Stimulated activated naive CD8-positive, alpha-beta T cell treated with anti-CD3 and anti-CD28 coated beads, Interleukin-15, amount 100 ng/mL, for 72 hours (primary cell): ENCODE measurements around the gene PAAF1.
"Not testable (repeated sequence)": the region's sequence is repeated elsewhere in the genome, so short reads cannot be mapped to it uniquely, and the experiment has no call there.

Experiments used
- ATAC-seq: fragments of 150-1000 bp; cut with Tn5 transposase; 2 replicates; pipeline ENCODE4 v1.10.0; 2021; ENCODE audit warnings: mild to moderate bottlenecking, moderate library complexity
- DNase-seq, 2 donors: peaks; one replicate each; pipeline ENCODE4 v3.0.0; 2021 to 2022
- H3K27ac Mint-ChIP-seq, 2 donors: one replicate each; pipeline ENCODE4 v1.8.0; 2022; ENCODE audit warnings: mild to moderate bottlenecking in 2 of 2, mixed read lengths in 2 of 2, moderate library complexity in 2 of 2
- H3K27me3 Mint-ChIP-seq: one replicate; pipeline ENCODE4 v1.8.0; 2022; ENCODE audit warnings: mixed read lengths
- H3K4me1 Mint-ChIP-seq: one replicate; pipeline ENCODE4 v1.8.0; 2022; ENCODE audit warnings: mild to moderate bottlenecking, mixed read lengths
- H3K4me3 Mint-ChIP-seq, 2 donors: one replicate each; pipeline ENCODE4 v1.8.0; 2022; ENCODE audit warnings: mild to moderate bottlenecking in 2 of 2, mixed read lengths in 2 of 2, moderate library complexity in 1 of 2
- H3K9me3 Mint-ChIP-seq, 2 donors: one replicate each; pipeline ENCODE4 v1.8.0; 2022; ENCODE audit warnings: mixed read lengths in 2 of 2

The PAAF1 gene

GRCh38 chr11:73913472-73913871, 36.7 kb downstream of the PAAF1 start:
- ATAC-seq (no peak), DNase-seq (no peak)
- Mint-ChIP-seq H3K4me3 (no peak overlapping the region), H3K4me1 (no peaks in the 10 kb centered on the region), H3K27ac (no peak overlapping the region), H3K9me3 (no peaks in the 10 kb centered on the region), H3K27me3 (no peaks in the 10 kb centered on the region)

GRCh38 chr11:73914284-73914683, 37.5 kb downstream of the PAAF1 start:
- Mint-ChIP-seq H3K27ac (no peak overlapping the region), H3K4me3 (no peak overlapping the region)

GRCh38 chr11:73916435-73916834, 39.6 kb downstream of the PAAF1 start:
- Mint-ChIP-seq H3K27ac (no peak overlapping the region), H3K4me1 (no peaks in the 10 kb centered on the region), H3K9me3 (no peaks in the 10 kb centered on the region), H3K27me3 (no peaks in the 10 kb centered on the region), H3K4me3 (no peak overlapping the region)
- ATAC-seq, result no peak
- DNase-seq, result no peak

More at GRCh38 chr11:73914284-73914683, 37.5 kb downstream of the PAAF1 start:
- Mint-ChIP-seq H3K4me1 (no peaks in the 10 kb centered on the region), H3K9me3 (no peaks in the 10 kb centered on the region), H3K27me3 (no peaks in the 10 kb centered on the region)
- DNase-seq (no peak), ATAC-seq (no peak)

DNA sequence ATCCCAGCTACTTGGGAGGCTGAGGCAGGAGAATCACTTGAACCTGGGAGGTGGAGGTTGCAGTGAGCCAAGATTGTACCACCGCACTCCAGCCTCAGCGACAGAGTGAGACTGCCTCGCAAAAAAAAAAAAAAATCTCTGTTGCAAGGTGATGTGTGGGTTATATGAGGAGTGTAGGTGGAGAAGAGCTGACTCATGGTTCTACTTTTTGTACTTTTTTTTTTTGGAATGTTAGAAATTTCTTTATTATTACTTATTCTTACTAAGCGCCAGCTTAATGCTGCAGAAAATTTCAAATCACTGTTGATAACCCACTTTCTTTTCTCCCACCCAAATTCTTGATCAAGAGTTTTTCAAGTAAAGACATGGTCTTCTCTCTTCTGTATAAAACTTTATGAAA, 44.4 kb downstream of the PAAF1 start:
- Mint-ChIP-seq H3K4me1 (no peaks in the 10 kb centered on the region), H3K9me3 (no peaks in the 10 kb centered on the region), H3K27ac (peak overlapping the region in 1 of 2 donors; percentile 65), H3K27me3 (no peaks in the 10 kb centered on the region), H3K4me3 (no peak overlapping the region)
- DNase-seq (no peak), ATAC-seq (no peak)

DNA sequence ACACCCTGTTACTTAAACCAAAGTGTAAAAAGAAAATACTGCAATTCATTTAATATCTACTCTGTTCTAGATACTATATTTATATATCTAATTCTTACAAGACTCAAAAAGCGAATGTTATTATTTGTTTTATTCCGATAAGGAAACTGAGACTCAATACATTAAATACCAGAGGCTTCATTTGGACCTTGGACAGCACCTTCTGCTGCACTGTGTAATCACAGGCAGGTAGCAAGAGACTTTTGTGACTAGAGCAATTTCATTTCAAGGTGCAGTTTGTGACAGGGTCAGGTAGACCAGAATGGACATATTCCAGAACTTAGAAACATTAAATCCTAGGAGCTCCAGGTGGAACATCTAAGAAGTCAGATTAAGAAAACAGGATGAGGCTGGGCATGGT, 52.6 kb downstream of the PAAF1 start:
- no peaks in the 10 kb centered on the region for H3K27me3 Mint-ChIP-seq
- DNase-seq (no peak), ATAC-seq (no peak)
- H3K9me3 Mint-ChIP-seq, result no peaks in the 10 kb centered on the region
- no peaks in the 10 kb centered on the region for H3K4me1 Mint-ChIP-seq
- H3K27ac Mint-ChIP-seq, result peak overlapping the region in 1 of 2 donors; percentile 34
- H3K4me3 Mint-ChIP-seq, result no peak overlapping the region

DNA sequence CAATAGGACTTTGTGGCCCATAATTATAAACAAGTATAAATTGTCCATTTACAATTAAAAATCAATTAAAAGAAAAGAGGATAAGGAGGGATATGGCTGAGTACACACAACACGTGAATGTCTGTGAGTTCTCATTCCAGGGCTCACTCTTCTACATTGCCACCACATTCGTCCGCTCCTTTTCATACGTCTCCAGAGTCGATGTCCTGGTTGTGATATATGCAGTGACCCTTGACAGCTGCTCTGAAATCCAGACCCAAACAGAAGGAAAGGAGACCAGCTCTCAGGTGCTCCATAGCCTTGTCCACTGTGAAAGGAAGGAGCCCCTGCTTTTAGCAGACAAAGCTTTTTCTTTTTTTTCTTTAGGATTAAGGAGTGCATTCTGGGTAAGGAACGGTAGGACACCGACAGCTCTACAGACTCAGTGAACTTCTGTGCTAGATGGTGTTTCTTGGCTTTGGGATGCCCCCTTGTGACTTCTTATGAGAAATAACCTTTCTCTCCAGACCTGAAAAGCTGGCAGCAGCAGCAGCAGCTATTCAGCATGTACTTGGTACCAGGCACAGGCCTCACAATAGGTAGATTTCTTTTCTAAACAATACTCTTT, 54.3 kb downstream of the PAAF1 start:
- H3K4me1 Mint-ChIP-seq, result no peaks in the 10 kb centered on the region
- ATAC-seq (peak; percentile 79), DNase-seq (peak; percentile 18 to 24)
- no peaks in the 10 kb centered on the region for H3K9me3 Mint-ChIP-seq
- no peak overlapping the region for H3K4me3 Mint-ChIP-seq
- H3K27ac Mint-ChIP-seq, result no peak overlapping the region
- H3K27me3 Mint-ChIP-seq, result no peaks in the 10 kb centered on the region

GRCh38 chr11:73931951-73932350, 55.2 kb downstream of the PAAF1 start:
- Mint-ChIP-seq H3K4me3 (no peak overlapping the region), H3K9me3 (no peaks in the 10 kb centered on the region)

DNA sequence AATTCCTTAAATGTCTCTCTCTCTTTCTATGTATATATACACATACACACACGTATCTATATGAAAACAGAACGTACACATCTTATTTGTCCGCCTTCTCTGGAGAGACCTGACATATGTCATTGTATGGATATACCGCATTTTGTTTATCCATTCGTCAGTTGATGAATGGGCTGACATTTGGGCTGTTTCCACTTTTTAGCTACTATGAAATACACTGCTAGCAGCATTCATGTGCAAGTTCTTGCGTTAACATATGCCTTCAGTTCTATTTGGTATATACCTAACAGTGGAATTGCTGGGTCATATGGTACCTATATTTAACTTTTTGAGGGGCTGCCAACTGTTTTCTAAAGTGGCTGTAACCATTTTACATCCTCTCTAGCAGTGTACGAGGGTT, 56.0 kb downstream of the PAAF1 start:
- ATAC-seq (no peak), DNase-seq (no peak)
- Mint-ChIP-seq H3K27me3 (no peaks in the 10 kb centered on the region), H3K4me3 (no peak overlapping the region), H3K4me1 (no peaks in the 10 kb centered on the region), H3K9me3 (no peaks in the 10 kb centered on the region), H3K27ac (no peak overlapping the region)

More at GRCh38 chr11:73931951-73932350, 55.2 kb downstream of the PAAF1 start:
- H3K4me1 Mint-ChIP-seq, result no peaks in the 10 kb centered on the region
- H3K27me3 Mint-ChIP-seq, result no peaks in the 10 kb centered on the region
- ATAC-seq (no peak), DNase-seq (no peak)
- no peak overlapping the region for H3K27ac Mint-ChIP-seq

GRCh38 chr11:73936047-73936446, 59.2 kb downstream of the PAAF1 start:
- not testable (repeated sequence) for ATAC-seq, H3K27ac Mint-ChIP-seq, H3K4me3 Mint-ChIP-seq

GRCh38 chr11:73939096-73939495, 62.3 kb downstream of the PAAF1 start:
- DNase-seq (no peak), ATAC-seq (no peak)
- Mint-ChIP-seq H3K9me3 (peaks cover 0 to 8% of the 10 kb centered on the region in 2 donors), H3K27ac (no peak overlapping the region), H3K4me3 (no peak overlapping the region), H3K4me1 (peaks cover 6% of the 10 kb centered on the region), H3K27me3 (no peaks in the 10 kb centered on the region)

More at GRCh38 chr11:73936047-73936446, 59.2 kb downstream of the PAAF1 start:
- H3K4me1 Mint-ChIP-seq, H3K27me3 Mint-ChIP-seq, H3K9me3 Mint-ChIP-seq, DNase-seq: not testable (repeated sequence)

DNA sequence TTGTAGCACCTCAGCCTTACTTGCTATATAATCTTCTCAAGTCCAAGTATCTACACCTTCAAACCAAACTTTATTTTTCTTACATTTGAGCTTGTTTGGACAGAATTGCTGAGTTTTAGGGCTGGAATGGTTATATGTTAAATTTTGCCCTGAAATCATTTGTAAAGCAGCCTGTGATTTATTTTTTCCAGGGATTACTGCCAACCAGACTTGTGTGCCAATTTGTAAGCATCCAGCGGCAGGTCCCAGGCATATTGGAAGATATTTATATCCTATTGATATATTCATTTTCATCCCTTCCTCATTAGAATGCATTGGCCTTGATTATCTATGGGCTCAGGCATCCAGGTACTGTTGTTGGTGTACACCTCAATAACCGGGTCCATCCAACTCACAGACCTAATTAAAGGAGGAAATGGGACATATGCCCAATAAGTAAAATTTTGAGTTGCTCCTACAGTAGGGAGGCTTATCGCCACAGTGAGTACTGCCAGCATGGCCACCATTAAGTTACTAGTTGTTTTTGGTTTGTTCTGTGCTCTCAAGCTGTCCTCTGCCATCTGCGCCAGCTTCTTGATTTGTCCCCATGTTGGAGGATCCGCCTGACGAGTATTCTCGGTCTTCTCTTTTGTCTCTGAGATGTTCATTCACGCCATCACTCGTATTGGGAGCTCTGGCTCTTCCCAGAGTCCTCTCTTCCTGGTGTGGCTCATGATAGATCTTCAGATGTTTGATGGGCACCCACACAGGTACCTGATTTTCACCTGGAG, 64.2 kb downstream of the PAAF1 start:
- DNase-seq (no peak), ATAC-seq (no peak)
- Mint-ChIP-seq H3K27ac (no peak overlapping the region), H3K4me1 (peaks cover 6% of the 10 kb centered on the region), H3K4me3 (no peak overlapping the region), H3K27me3 (no peaks in the 10 kb centered on the region), H3K9me3 (peaks cover 0 to 8% of the 10 kb centered on the region in 2 donors)

DNA sequence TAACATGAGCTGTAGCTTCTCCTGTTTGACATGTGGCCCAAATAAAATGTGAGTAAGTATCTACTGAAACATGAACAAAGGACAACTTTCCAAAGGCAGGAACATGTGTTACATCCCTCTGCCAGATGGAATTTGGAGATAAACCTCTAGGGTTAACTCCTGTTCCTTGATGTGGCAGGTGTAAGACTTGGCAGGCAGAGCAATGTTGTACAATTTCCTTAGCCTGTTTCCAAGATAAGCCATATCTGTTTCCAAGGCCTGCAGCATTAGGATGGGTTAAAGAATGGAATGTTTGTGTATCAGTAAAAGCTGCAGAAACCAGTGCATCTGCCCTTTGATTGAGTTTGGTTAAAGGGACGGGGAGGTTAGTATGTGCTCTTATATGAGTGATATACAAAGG, 65.2 kb downstream of the PAAF1 start:
- ATAC-seq (no peak), DNase-seq (no peak)
- H3K9me3 Mint-ChIP-seq, result peaks cover 0 to 8% of the 10 kb centered on the region in 2 donors
- H3K27ac Mint-ChIP-seq, result no peak overlapping the region
- H3K4me1 Mint-ChIP-seq, result peaks cover 6% of the 10 kb centered on the region
- no peak overlapping the region for H3K4me3 Mint-ChIP-seq
- H3K27me3 Mint-ChIP-seq, result no peaks in the 10 kb centered on the region

DNA sequence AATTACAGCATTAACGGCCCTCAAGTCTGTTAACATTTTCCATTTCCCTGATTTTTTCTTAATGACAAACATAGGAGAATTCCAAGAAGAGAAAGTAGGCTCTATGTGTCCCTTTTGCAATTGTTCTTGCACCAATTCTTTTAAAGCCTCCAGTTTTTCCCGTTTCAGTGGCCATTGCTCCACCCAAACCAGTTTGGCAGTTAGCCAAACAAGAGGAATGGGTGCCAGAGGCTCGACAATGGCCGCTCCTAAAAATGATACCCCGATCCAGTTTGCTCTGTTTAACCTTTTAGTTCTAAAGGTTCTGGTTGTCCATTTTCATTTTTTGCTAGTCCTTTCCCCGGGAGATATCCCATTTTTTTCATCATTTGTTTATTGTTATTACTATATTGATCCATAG, 67.3 kb downstream of the PAAF1 start:
- Mint-ChIP-seq H3K4me1 (peaks cover under 1% of the 10 kb centered on the region), H3K27ac (no peak overlapping the region), H3K4me3 (no peak overlapping the region)

GRCh38 chr11:73944901-73945300, 68.1 kb downstream of the PAAF1 start:
- no peak overlapping the region for H3K4me3 Mint-ChIP-seq
- no peak overlapping the region for H3K27ac Mint-ChIP-seq
- no peaks in the 10 kb centered on the region for H3K27me3 Mint-ChIP-seq
- H3K4me1 Mint-ChIP-seq, result no peaks in the 10 kb centered on the region
- DNase-seq, result no peak
- ATAC-seq, result no peak
- H3K9me3 Mint-ChIP-seq, result no peaks in the 10 kb centered on the region

More for the DNA sequence above, 67.3 kb downstream of the PAAF1 start:
- Mint-ChIP-seq H3K9me3 (no peaks in the 10 kb centered on the region), H3K27me3 (no peaks in the 10 kb centered on the region)
- ATAC-seq (no peak), DNase-seq (no peak)

GRCh38 chr11:73945396-73945795, 68.6 kb downstream of the PAAF1 start:
- H3K27me3 Mint-ChIP-seq, result no peaks in the 10 kb centered on the region
- DNase-seq (no peak), ATAC-seq (no peak)
- H3K4me3 Mint-ChIP-seq, result no peak overlapping the region
- no peak overlapping the region for H3K27ac Mint-ChIP-seq
- H3K9me3 Mint-ChIP-seq, result no peaks in the 10 kb centered on the region
- no peaks in the 10 kb centered on the region for H3K4me1 Mint-ChIP-seq

DNA sequence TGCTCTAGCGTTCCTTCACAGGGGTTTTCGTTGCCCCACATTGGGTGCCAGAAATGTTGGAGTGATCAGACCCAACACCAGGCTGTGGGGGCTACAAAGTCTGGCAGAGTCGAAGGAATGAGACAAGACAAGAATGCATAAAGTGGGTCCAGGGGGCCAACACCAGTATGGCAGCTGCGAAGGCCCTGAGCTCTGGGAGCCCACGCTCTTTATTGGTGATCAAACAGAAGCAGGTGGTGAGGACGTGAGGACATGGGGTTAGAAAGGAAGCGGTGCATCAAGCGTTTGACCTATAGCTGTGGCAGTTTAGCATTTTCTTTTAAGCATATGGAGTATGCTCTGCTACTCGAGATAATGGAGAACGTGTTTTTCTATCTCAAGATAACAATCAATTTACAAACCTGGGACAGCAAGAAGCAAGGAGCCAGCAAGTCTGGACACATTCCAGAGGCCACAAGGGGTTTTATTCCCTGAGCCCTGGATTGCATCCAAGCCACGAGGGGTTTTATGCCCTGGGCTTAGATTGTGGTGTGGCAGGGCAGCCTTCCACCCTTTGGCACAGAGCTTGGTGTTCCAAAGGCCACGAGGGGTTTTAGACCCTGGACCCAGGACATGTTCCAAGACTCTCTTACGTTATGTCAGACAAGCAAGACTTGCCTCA, 70.1 kb downstream of the PAAF1 start:
- H3K27me3 Mint-ChIP-seq, result no peaks in the 10 kb centered on the region
- H3K4me1 Mint-ChIP-seq, result no peaks in the 10 kb centered on the region
- no peak for DNase-seq
- no peak overlapping the region for H3K4me3 Mint-ChIP-seq
- no peak overlapping the region for H3K27ac Mint-ChIP-seq
- no peaks in the 10 kb centered on the region for H3K9me3 Mint-ChIP-seq
- no peak for ATAC-seq
